BLaER1 (cell line): Measurements from ENCODE around the gene EXOG.

Experiments used
- H3K27ac ChIP-seq: shearing (Covaris generic); formaldehyde crosslinking; 2 replicates; pipeline ENCODE4 v1.8.1; 2022
- H3K27me3 ChIP-seq: shearing (Covaris generic); formaldehyde crosslinking; 2 replicates; pipeline ENCODE4 v1.8.1; 2022
- H3K36me3 ChIP-seq: shearing (Covaris generic); formaldehyde crosslinking; 2 replicates; pipeline ENCODE4 v1.8.1; 2022
- H3K4me1 ChIP-seq: shearing (Covaris generic); formaldehyde crosslinking; 2 replicates; pipeline ENCODE4 v1.8.1; 2022
- H3K4me2 ChIP-seq: shearing (Covaris generic); formaldehyde crosslinking; 2 replicates; pipeline ENCODE4 v1.8.1; 2022
- H3K4me3 ChIP-seq: shearing (Covaris generic); formaldehyde crosslinking; 2 replicates; pipeline ENCODE4 v1.8.1; 2022
- H3K9ac ChIP-seq: shearing (Covaris generic); formaldehyde crosslinking; 2 replicates; pipeline ENCODE4 v1.8.1; 2022
- H3K9me3 ChIP-seq: shearing (Covaris generic); formaldehyde crosslinking; 2 replicates; pipeline ENCODE4 v1.8.1; 2022
- H4K20me1 ChIP-seq: shearing (Covaris generic); formaldehyde crosslinking; 2 replicates; pipeline ENCODE4 v1.8.1; 2022
- Cebpa-rat ChIP-seq: shearing (Covaris generic); IDR thresholded peaks from 2 replicates; pipeline ENCODE4 v1.8.1; 2022

Gene EXOG

DNA sequence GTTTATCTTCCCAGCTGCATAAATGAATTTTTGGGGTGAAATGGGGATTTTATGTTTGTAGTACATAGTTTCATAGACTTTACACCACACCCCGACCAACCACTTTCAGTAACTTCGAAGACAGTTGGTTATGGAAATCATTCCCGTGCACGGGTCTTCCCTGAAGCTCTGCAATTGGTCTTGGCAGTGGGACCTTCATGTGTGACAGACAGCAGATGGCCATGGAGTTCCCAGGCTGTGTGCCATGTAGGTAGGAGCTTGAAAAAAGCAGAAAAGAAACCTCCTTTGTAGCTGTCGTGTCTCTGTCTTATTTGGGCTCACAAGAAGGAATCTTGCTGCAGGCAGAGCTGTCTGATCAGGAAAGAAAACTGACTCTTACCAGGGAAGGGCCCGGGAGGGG is 25.9 kb downstream of the EXOG start:
- H3K9me3 ChIP-seq, result no peaks in the 10 kb centered on the region
- no peak for TF ChIP-seq Cebpa-rat
- H3K4me1 ChIP-seq, result peaks cover 23% of the 10 kb centered on the region
- H3K27me3 ChIP-seq, result no peaks in the 10 kb centered on the region
- no peak overlapping the region for H3K4me2 ChIP-seq
- no peak overlapping the region for H3K27ac ChIP-seq
- H3K4me3 ChIP-seq, result no peak overlapping the region
- H3K9ac ChIP-seq, result no peak overlapping the region
- H3K36me3 ChIP-seq, result peaks cover 54% of the 10 kb centered on the region
- H4K20me1 ChIP-seq, result no peaks in the 10 kb centered on the region

DNA sequence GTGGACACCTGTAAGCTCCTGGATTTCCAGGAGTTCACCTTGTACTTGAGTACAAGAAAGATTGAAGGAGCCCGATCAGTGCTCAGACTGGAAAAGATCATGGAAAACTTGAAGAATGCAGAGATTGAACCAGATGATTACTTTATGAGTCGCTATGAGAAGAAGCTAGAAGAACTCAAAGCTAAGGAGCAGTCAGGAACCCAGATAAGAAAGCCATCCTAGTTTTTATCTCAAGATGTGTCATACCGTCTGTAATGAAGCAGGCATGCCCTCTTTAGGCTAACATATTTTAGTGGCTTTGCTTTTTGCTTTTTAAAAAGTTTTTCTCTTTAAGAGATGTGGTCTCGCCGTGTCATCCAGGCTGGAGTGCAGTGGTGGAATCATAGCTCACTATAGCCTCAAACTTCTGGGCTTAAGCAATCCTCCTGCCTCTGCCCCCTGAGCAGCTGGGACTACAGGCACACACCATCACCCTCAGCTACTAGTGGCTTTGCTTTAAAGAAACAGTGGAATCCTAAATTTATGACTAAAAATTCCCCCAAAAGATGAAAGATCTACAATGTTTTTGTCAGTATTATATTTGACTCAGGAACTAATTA is 28.1 kb downstream of the EXOG start:
- H3K27me3 ChIP-seq, result no peaks in the 10 kb centered on the region
- H3K9ac ChIP-seq, result no peak overlapping the region
- TF ChIP-seq Cebpa-rat, result no peak
- peaks cover 68% of the 10 kb centered on the region for H3K36me3 ChIP-seq
- H3K4me3 ChIP-seq, result no peak overlapping the region
- peaks cover 13% of the 10 kb centered on the region for H3K4me1 ChIP-seq
- H3K9me3 ChIP-seq, result no peaks in the 10 kb centered on the region
- no peak overlapping the region for H3K27ac ChIP-seq
- H4K20me1 ChIP-seq, result no peaks in the 10 kb centered on the region; the same call in 1 of the 2 replicates
- H3K4me2 ChIP-seq, result no peak overlapping the region

DNA sequence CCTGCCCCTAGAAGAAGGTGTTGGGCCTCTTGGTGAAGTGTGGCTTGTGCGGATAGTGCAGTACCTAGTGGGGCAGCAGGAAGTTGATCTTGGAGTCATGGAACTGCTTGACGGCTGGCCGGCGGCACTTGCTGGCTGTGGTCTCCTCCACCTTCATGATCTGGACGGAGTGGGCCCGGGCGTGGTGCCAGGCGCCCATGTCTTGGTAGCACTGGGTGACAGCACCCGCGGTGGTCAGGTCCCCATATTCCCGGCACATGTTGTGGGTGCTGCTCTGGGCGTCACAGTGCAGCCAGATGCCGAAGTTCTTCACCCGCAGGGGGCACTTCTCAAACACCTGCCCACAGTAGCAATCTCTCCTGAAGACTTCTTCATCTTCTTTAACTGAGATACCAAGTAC is 30.7 kb downstream of the EXOG start:
- Histone ChIP-seq H3K27me3 (no peaks in the 10 kb centered on the region; the same call in 1 of the 2 replicates), H3K9ac (no peak overlapping the region), H3K4me2 (no peak overlapping the region), H3K4me1 (no peaks in the 10 kb centered on the region), H3K36me3 (peaks cover 73% of the 10 kb centered on the region), H3K27ac (no peak overlapping the region), H3K4me3 (no peak overlapping the region), H4K20me1 (no peaks in the 10 kb centered on the region; the same call in 1 of the 2 replicates), H3K9me3 (no peaks in the 10 kb centered on the region)
- TF ChIP-seq Cebpa-rat, result no peak

DNA sequence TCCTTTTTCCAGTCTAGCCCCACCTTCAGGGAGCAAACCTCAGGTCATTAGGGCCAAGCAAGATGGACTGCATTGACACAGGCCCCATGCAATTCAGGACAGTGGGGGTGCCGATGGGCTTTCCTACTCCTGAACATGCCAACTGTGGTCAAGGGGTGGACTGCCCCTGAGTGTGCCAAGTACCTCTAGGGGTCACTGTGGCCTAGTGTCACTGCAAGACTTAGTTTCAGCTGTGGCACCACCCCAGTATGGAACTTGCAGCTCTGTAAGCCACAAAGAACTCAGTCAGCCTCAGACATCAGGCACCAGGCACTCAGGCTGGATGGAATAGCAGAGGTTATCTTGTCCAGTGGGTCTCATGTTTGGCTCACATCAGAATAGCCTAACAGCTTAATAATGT is 32.3 kb downstream of the EXOG start:
- TF ChIP-seq Cebpa-rat, result no peak
- H3K4me1 ChIP-seq, result no peaks in the 10 kb centered on the region

DNA sequence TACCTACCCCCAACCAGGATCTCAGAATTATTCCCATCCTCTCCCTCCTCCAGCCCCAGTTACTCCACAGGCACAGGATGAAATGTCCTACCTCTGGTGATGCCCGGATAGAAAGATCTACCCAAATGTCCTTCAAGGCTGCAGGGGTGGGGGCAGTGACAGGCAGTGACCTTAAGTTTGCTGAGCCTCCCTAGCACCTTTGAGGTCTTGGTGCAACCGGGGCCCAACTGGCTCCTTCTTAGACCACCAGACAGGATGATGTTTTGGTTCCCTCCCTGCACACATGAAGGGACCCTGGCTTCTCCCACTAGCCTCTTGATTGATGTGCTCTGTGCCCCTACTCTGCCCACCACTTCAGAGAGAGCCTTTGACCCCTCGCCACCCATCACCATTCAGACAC is 36.4 kb downstream of the EXOG start:
- TF ChIP-seq Cebpa-rat, result no peak
- Histone ChIP-seq H3K4me1 (no peaks in the 10 kb centered on the region), H3K9me3 (no peaks in the 10 kb centered on the region), H3K36me3 (peaks cover 53% of the 10 kb centered on the region), H3K27me3 (no peaks in the 10 kb centered on the region; the same call in 1 of the 2 replicates), H3K4me3 (no peak overlapping the region), H4K20me1 (peaks cover 7% of the 10 kb centered on the region; the same call in 1 of the 2 replicates), H3K4me2 (no peak overlapping the region), H3K9ac (no peak overlapping the region), H3K27ac (no peak overlapping the region)

More for the DNA sequence above, 32.3 kb downstream of the EXOG start:
- no peak overlapping the region for H3K27ac ChIP-seq
- H3K4me3 ChIP-seq, result no peak overlapping the region
- no peaks in the 10 kb centered on the region for H3K9me3 ChIP-seq
- no peaks in the 10 kb centered on the region; the same call in 1 of the 2 replicates for H3K27me3 ChIP-seq
- peaks cover 63% of the 10 kb centered on the region for H3K36me3 ChIP-seq
- H3K9ac ChIP-seq, result no peak overlapping the region
- no peak overlapping the region for H3K4me2 ChIP-seq
- no peaks in the 10 kb centered on the region; the same call in 1 of the 2 replicates for H4K20me1 ChIP-seq

DNA sequence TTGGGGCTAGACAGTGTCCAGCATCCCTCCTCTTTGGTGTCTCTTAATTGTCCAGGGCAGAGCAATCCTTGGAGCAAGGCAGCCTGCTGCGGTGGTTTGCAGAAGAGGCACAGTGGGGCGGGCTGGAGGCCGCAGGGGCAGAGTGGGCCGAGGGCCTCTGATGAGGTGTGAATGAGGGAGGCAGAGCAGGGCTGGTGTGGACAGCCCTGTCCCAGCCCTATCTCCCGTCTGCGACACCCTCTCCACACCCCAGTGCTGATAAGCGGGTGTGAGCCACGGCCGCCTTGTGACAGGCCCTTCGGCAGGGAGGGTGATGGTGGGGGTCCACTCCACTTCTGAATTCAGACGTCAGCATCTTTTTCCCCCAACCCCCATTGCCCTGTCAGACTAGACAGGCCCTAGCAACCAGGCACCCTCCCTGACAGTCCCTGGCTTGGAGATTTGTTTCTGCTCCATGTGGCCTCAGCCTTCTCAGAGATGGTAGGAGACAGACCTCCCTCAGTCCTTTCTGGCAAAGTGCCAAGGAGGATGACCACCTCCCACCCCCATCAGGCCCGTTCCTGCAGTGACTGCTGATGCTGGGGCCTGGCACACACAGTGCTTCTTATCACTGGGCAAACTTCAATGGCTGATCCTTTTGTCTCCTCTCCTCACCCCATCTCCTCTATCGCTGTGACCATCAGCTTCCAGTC is 37.3 kb downstream of the EXOG start:
- Histone ChIP-seq H3K36me3 (peaks cover 46% of the 10 kb centered on the region), H3K4me3 (no peak overlapping the region), H3K27me3 (no peaks in the 10 kb centered on the region; the same call in 1 of the 2 replicates), H3K9ac (no peak overlapping the region), H3K9me3 (no peaks in the 10 kb centered on the region), H3K4me1 (no peaks in the 10 kb centered on the region), H3K27ac (no peak overlapping the region), H4K20me1 (0 out of 2 replicates have a peak, but pooled peaks cover 10% of the 10 kb centered on the region), H3K4me2 (no peak overlapping the region)
- TF ChIP-seq Cebpa-rat, result no peak

DNA sequence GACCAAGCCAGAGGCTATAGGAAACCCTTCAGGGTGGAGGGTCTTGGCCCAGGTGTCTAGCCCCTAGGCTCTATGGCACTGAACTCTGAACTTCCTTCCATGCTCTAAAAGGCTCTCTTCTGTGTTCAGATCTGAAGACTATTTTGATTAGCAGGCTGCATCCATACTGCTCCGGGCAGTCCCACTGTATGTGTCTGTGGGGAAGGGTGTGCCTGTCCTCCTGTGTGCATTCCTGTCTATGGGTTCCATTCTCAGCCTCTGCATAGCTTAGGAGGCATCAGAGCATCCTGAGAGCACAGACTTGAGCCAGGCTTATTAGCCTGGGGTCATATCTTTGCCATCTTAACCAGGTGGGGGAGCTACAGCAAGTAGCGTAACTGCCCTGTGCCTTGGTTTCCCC is 38.0 kb downstream of the EXOG start:
- Histone ChIP-seq H3K4me2 (no peak overlapping the region), H3K9me3 (no peaks in the 10 kb centered on the region), H3K27me3 (no peaks in the 10 kb centered on the region; the same call in 1 of the 2 replicates), H3K4me1 (no peaks in the 10 kb centered on the region), H4K20me1 (0 out of 2 replicates have a peak, but pooled peaks cover 18% of the 10 kb centered on the region), H3K27ac (no peak overlapping the region), H3K9ac (no peak overlapping the region), H3K36me3 (peaks cover 44% of the 10 kb centered on the region), H3K4me3 (no peak overlapping the region)
- TF ChIP-seq Cebpa-rat, result no peak

DNA sequence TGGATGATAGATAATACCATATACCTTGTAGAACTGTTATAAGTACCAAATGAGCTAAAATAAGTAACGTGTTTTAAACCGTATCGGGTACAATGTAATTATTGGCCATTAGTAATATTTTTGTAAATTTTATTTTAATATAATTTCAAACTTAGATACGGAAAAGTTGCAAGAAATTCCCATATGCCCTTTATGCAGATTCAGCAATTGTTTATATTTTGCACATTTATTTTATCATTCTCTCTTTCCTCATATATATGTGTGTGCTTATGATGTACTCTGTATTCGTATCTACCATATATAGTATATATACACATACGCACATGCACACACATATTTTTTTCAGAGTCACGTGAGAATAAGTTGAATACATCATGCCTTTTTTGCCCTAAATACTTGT is 38.5 kb downstream of the EXOG start:
- no peak overlapping the region for H3K4me3 ChIP-seq
- no peak overlapping the region for H3K4me2 ChIP-seq
- no peak overlapping the region for H3K9ac ChIP-seq
- peaks cover 44% of the 10 kb centered on the region for H3K36me3 ChIP-seq
- no peaks in the 10 kb centered on the region for H3K9me3 ChIP-seq
- no peaks in the 10 kb centered on the region; the same call in 1 of the 2 replicates for H3K27me3 ChIP-seq
- no peaks in the 10 kb centered on the region for H3K4me1 ChIP-seq
- H4K20me1 ChIP-seq, result 0 out of 2 replicates have a peak, but pooled peaks cover 20% of the 10 kb centered on the region
- no peak overlapping the region for H3K27ac ChIP-seq
- no peak for TF ChIP-seq Cebpa-rat

DNA sequence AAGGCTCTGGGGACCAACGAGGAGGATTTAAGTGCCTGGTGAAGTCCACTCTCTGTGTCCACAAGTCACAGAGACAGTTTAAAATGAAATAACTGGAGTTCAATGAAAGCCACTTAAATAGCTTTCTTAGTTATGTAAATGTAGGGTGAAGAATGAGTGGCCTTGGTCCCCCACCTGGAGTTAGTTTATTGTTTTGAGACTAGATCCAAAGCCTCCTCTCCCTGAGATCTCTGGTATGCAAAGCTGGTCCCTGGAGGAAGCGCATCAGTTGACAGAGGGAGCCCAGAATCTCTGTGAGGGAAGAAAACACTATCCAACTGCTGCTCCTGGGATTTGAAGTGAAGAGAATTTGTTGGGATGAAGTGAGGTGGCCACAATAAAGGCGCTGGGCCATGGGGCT is 40.5 kb downstream of the EXOG start:
- no peak overlapping the region for H3K4me3 ChIP-seq
- no peak for TF ChIP-seq Cebpa-rat
- H3K4me2 ChIP-seq, result no peak overlapping the region
- no peak overlapping the region for H3K27ac ChIP-seq
- H3K36me3 ChIP-seq, result peaks cover 37% of the 10 kb centered on the region
- H3K9ac ChIP-seq, result no peak overlapping the region
- no peaks in the 10 kb centered on the region for H3K9me3 ChIP-seq
- peaks cover 9% of the 10 kb centered on the region for H3K4me1 ChIP-seq
- peaks cover 41% of the 10 kb centered on the region for H4K20me1 ChIP-seq
- H3K27me3 ChIP-seq, result no peaks in the 10 kb centered on the region

DNA sequence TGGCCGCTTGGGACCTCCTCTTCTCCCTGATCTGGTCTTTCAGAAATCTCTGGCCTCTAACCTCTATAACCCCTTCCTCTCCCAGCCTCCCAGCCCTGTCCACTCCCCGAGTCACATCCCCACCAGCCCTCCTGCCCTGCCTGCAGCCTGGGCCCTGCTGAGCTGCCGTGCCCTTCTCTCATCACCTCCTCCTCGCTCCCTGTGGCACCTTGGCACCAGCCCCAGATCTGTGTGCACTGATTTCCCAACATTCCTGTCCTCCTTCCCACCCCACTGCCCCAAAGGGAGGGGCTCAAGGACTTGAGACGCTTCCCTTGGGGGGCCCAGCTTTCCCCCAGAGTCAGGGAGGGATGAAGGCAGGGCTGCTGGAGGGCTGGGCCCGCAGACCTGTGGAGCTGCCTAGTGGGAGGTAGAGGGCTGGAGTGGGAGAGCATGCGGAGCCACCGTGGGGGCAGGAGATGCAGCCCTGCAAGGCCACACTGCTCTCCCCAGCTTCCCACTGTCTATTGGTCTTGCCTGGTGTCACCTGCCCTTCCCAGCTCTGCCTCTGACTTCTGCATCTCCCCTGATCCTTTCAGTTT is 42.7 kb downstream of the EXOG start:
- Histone ChIP-seq H3K27ac (no peak overlapping the region), H3K4me3 (no peak overlapping the region), H3K9me3 (no peaks in the 10 kb centered on the region), H4K20me1 (peaks cover 63% of the 10 kb centered on the region), H3K27me3 (peaks cover 16% of the 10 kb centered on the region), H3K36me3 (peaks cover 27% of the 10 kb centered on the region), H3K4me1 (peaks cover 27% of the 10 kb centered on the region), H3K4me2 (no peak overlapping the region), H3K9ac (no peak overlapping the region)
- no peak for TF ChIP-seq Cebpa-rat
